ENCODE measurements around the gene CCDC146. TPM values are rescaled to one million over a fixed set of nuclear protein-coding genes. Genes with fewer than 3 reads are reported as not detected.

CCDC146 gene
- total and polyA plus RNA-seq, 2 of the 8 experiments (the other 6 are each of a cell fraction or from before 2014, with no cell fraction given): 0.88 to 2.4 TPM

DNA sequence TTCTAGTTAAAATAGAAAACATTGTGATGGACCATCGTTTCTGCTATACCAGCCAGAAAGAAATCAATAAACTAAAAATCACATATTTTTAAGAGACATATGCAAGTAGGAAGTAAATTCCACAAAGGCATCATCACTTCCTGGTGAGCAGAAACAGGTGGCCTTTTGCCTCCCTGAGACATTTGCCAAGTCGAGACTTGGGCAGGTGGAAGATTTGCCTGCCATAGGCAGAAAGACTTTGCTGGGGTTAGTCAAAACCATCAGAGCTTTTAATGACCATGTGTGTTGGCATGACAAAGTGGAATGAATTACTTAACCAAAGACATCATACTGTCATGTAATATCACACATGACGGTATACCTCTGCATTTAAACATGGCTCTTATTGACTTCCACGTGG is 143.3 kb downstream of the CCDC146 start:
- H3K23me2 ChIP-seq (ENCODE audit: low read depth, low read length): no peaks in the 10 kb centered on the region
- H3K14ac ChIP-seq (ENCODE audit: insufficient read length): no peak overlapping the region
- no peak overlapping the region for H2BK15ac ChIP-seq (ENCODE audit: low read length)
- H4K91ac ChIP-seq (replicated peaks; ENCODE audit: insufficient read length, low read length): no peak overlapping the region
- H3K23ac ChIP-seq (ENCODE audit: insufficient read length): no peak overlapping the region
- no peak overlapping the region for H3K4me3 ChIP-seq (ENCODE audit: extremely low read depth in 1 of 4, insufficient read depth in 2 of 4, low read depth in 3 of 4, low read length in 4 of 4)
- no peak for DNase-seq (ENCODE audit: low read depth in 1 of 2, low spot score in 2 of 2)
- no peak overlapping the region for H3K4ac ChIP-seq (replicated peaks; ENCODE audit: insufficient read length, low read depth, low read length)
- H2AK5ac ChIP-seq (ENCODE audit: low read depth, low read length): no peak overlapping the region
- H3K4me2 ChIP-seq (ENCODE audit: insufficient read depth in 1 of 2, low read depth in 2 of 2, low read length in 2 of 2): no peak overlapping the region
- H2BK120ac ChIP-seq (replicated peaks; ENCODE audit: low read depth, low read length): no peak overlapping the region
- H2BK20ac ChIP-seq (ENCODE audit: low read length): no peak overlapping the region
- no peak overlapping the region for H3K9ac ChIP-seq (replicated peaks in 1 of 4; ENCODE audit: extremely low read depth in 1 of 4, low read depth in 3 of 4, low read length in 3 of 4)
- no peaks in the 10 kb centered on the region for H3K9me3 ChIP-seq (ENCODE audit: insufficient read depth in 2 of 2, low read depth in 1 of 2, low read length in 1 of 2)
- no peak overlapping the region for H3K27ac ChIP-seq (ENCODE audit: low read depth, low read length)
- H3K36me3 ChIP-seq (ENCODE audit: control insufficient read depth in 2 of 4, insufficient read depth in 4 of 4, low read length in 3 of 4): no peaks in the 10 kb centered on the region
- H4K20me1 ChIP-seq (replicated peaks in 1 of 2; ENCODE audit: control insufficient read depth in 1 of 2, insufficient read depth in 2 of 2, low read length in 2 of 2): no peaks in the 10 kb centered on the region
- no peaks in the 10 kb centered on the region for H3K4me1 ChIP-seq (replicated peaks in 1 of 4; ENCODE audit: control insufficient read depth in 3 of 4, insufficient read depth in 4 of 4, low read length in 3 of 4)
- no peaks in the 10 kb centered on the region for H3K79me1 ChIP-seq (ENCODE audit: low read depth, low read length)
- no peak overlapping the region for H4K5ac ChIP-seq (ENCODE audit: insufficient read length, low read depth, low read length)
- H2BK12ac ChIP-seq (ENCODE audit: low read depth, low read length): no peak overlapping the region
- no peaks in the 10 kb centered on the region for H3K27me3 ChIP-seq (replicated peaks in 1 of 4; ENCODE audit: control insufficient read depth in 3 of 4, extremely low read depth in 1 of 4, insufficient read depth in 3 of 4, low read length in 3 of 4)
- WGBS, 2 experiments (ENCODE audit: extremely low coverage in 1 of 2, insufficient coverage in 1 of 2, insufficient read length in 1 of 2, insufficient replicate concordance in 2 of 2, low coverage in 1 of 2, low lambda C conversion rate in 2 of 2, missing lambda C conversion rate in 1 of 2): 82% methylated on average over 4 of the region's 4 CpGs; no CpG with 5 or more reads in 1 of the 2 experiments
- H3K56ac ChIP-seq (replicated peaks; ENCODE audit: insufficient read length, low read depth, low read length): no peak overlapping the region
- CTCF ChIA-PET (ENCODE audit: partially characterized antibody): interaction anchor here (0.9 to 1.2 kb wide), 2 partner anchors 17 to 19 kb away, joined by 3 to 4 read pairs; no protein-coding TSS in a partner anchor
- no peak overlapping the region for H2BK5ac ChIP-seq (ENCODE audit: low read depth, low read length)
- H3K79me2 ChIP-seq (ENCODE audit: control insufficient read depth in 1 of 2, insufficient read depth in 2 of 2, low read length in 2 of 2): no peaks in the 10 kb centered on the region
- no peak overlapping the region for H3K18ac ChIP-seq (ENCODE audit: extremely low read depth, low read length)
- FAIRE-seq: no peak
- H2AFZ ChIP-seq (ENCODE audit: low read length): no peak overlapping the region
- POLR2A ChIA-PET (ENCODE audit: partially characterized antibody): no interaction called here
- H4K8ac ChIP-seq (ENCODE audit: extremely low read depth, insufficient read depth, low read length): no peak overlapping the region
- TF ChIP-seq RNF2 (IDR thresholded peaks at IDR 0.05; ENCODE audit: borderline replicate concordance, low read depth, low read length, missing control alignments, poor library complexity, severe bottlenecking) (no peak), FOSL1 (IDR thresholded peaks at IDR 0.05; ENCODE audit: insufficient read depth, low read depth, low read length) (no peak), RBBP5 (IDR thresholded peaks at IDR 0.05; ENCODE audit: borderline replicate concordance, low read depth, low read length) (no peak), ZNF274 (IDR thresholded peaks at IDR 0.05; ENCODE audit: borderline replicate concordance, extremely low read depth, low read length) (no peak), CHD1 (IDR thresholded peaks at IDR 0.05; ENCODE audit: low read depth, low read length) (no peak), POLR2AphosphoS5 (IDR thresholded peaks at IDR 0.05; ENCODE audit: low read depth, low read length) (no peak), NANOG (IDR thresholded peaks at IDR 0.05; ENCODE audit: insufficient read depth, low read depth, low read length, poor library complexity, severe bottlenecking) (no peak)
- TF ChIP-seq, protein P1, sequence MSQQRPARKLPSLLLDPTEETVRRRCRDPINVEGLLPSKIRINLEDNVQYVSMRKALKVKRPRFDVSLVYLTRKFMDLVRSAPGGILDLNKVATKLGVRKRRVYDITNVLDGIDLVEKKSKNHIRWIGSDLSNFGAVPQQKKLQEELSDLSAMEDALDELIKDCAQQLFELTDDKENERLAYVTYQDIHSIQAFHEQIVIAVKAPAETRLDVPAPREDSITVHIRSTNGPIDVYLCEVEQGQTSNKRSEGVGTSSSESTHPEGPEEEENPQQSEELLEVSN (IDR thresholded peaks at IDR 0.05): no peak
- TF ChIP-seq, protein P2, sequence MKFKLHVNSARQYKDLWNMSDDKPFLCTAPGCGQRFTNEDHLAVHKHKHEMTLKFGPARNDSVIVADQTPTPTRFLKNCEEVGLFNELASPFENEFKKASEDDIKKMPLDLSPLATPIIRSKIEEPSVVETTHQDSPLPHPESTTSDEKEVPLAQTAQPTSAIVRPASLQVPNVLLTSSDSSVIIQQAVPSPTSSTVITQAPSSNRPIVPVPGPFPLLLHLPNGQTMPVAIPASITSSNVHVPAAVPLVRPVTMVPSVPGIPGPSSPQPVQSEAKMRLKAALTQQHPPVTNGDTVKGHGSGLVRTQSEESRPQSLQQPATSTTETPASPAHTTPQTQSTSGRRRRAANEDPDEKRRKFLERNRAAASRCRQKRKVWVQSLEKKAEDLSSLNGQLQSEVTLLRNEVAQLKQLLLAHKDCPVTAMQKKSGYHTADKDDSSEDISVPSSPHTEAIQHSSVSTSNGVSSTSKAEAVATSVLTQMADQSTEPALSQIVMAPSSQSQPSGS (IDR thresholded peaks at IDR 0.05; ENCODE audit: low read length): no peak

Measured in H1 (cell line).